Small intestine (tissue), 16 donors: ENCODE results near the gene ARMH4. TPM values are rescaled to one million over a fixed set of nuclear protein-coding genes. Genes with fewer than 3 reads are reported as not detected.

ENCODE experiments used
- DNase-seq, 2 donors: peaks; one replicate each; pipeline versions ENCODE4 v3.0.0 to v3.0.0-alpha.2; 2013
- FAIRE-seq: peaks from 2 replicates; lab custom pipeline; 2012; peaks lifted over from hg19 to GRCh38; lab: Jason Lieb, UNC
- H3K27ac ChIP-seq, 3 donors: one replicate each; pipeline ENCODE4 v1.5.1; 2013; ENCODE audit warnings: low read length in 2 of 3, mild to moderate bottlenecking in 2 of 3, control low read depth in 1 of 3, inconsistent platforms in 1 of 3, low read depth in 1 of 3, moderate library complexity in 1 of 3
- H3K27me3 ChIP-seq, 3 donors: one replicate each; pipeline ENCODE4 v1.6.1; 2013; ENCODE audit warnings: low read length in 3 of 3, inconsistent platforms in 1 of 3; ENCODE audit not compliant: control insufficient read depth in 3 of 3, insufficient read depth in 3 of 3
- H3K36me3 ChIP-seq, 3 donors: one replicate each; pipeline ENCODE4 v1.6.1; 2013; ENCODE audit warnings: low read length in 3 of 3, inconsistent platforms in 1 of 3, low read depth in 1 of 3, mild to moderate bottlenecking in 1 of 3, moderate library complexity in 1 of 3; ENCODE audit not compliant: control insufficient read depth in 3 of 3, insufficient read depth in 2 of 3
- H3K4me1 ChIP-seq, 3 donors: one replicate each; pipeline ENCODE4 v1.6.1; 2013; ENCODE audit warnings: low read length in 2 of 3, inconsistent platforms in 1 of 3, low read depth in 1 of 3, mild to moderate bottlenecking in 1 of 3, moderate library complexity in 1 of 3; ENCODE audit not compliant: control insufficient read depth in 3 of 3, insufficient read depth in 2 of 3
- H3K4me3 ChIP-seq, 3 donors: one replicate each; pipeline ENCODE4 v1.5.1; 2013; ENCODE audit warnings: low read length in 3 of 3, control low read depth in 1 of 3, inconsistent platforms in 1 of 3, low read depth in 1 of 3, mild to moderate bottlenecking in 1 of 3, moderate library complexity in 1 of 3
- H3K9me3 ChIP-seq, 2 donors: one replicate each; pipeline ENCODE4 v1.6.1; 2013; ENCODE audit warnings: low read depth in 1 of 2, low read length in 1 of 2; ENCODE audit not compliant: control insufficient read depth in 2 of 2, insufficient read depth in 1 of 2
- WGBS, 3 donors: extraction: QIAGEN DNeasy Blood & Tissue Kit; methylation state at CpG; one replicate each; pipeline ENCODE4 v1.1.7; 2013; 5-methylcytosine and 5-hydroxymethylcytosine counted together
- long read RNA-seq, 10 donors: transcript quantifications; one replicate each; lab custom pipeline, GENCODE V29; 2026
- polyA plus RNA-seq, 4 donors: library from polyadenylated mRNA; stranded (reverse) in 3 of 4; unstranded in 1 of 4; fragments of 200-250 nt in 3 of 4; fragments of 120-200 nt in 1 of 4; gene quantifications; one replicate each; pipeline versions ENCODE4 v1.2.1 to v1.2.3, GENCODE V29; 2013
- donor health status: healthy with polysubstance abuse.
- donor health status: control.
- donor health status: control.
- donor health status: Bipolar disorder and iron deficiency.
- donor health status: healthy.

Gene ARMH4
- polyA plus RNA-seq: 1 to 10 TPM in 1 of 4 donors, under 1 TPM in 1, not detected in 2; 0.81 to 1.9 TPM
- long read RNA-seq, donor 1: 0 reads
- long read RNA-seq, donor 2, partial matches to known transcripts: 34 of 43 reads
- long read RNA-seq, donor 2, other reads (novel, unspliced or antisense): 9 of 43 reads
- long read RNA-seq, donor 3, full-length matches to known transcripts: 1 of 1 reads
- long read RNA-seq, donor 3, partial matches to known transcripts: 0 of 1 reads
- long read RNA-seq, donor 3, other reads (novel, unspliced or antisense): 0 of 1 reads
- long read RNA-seq, donor 4: 0 reads
- long read RNA-seq, donor 5, partial matches to known transcripts: 77 of 100 reads
- long read RNA-seq, donor 5, other reads (novel, unspliced or antisense): 23 of 100 reads
- long read RNA-seq, donor 6, partial matches to known transcripts: 11 of 11 reads
- long read RNA-seq, donor 6, other reads (novel, unspliced or antisense): 0 of 11 reads
- long read RNA-seq, donor 7: 0 reads
- long read RNA-seq, donor 8: 0 reads
- long read RNA-seq, donor 9, partial matches to known transcripts: 22 of 39 reads
- long read RNA-seq, donor 9, other reads (novel, unspliced or antisense): 17 of 39 reads
- long read RNA-seq, donor 10: 0 reads

GRCh38 chr14:58152014-58152857 is at the start of gene ARMH4:
Gene ARMH4 (minus strand): TSS chr14:58152213. CDS start chr14:58139358, 12,855 bp downstream.
- H3K36me3 ChIP-seq: no peaks in the 10 kb centered on the region
- DNase-seq: peak; percentile 75 to 88
- peaks cover 5 to 19% (median 6%) of the 10 kb centered on the region in 3 donors for H3K27me3 ChIP-seq
- H3K4me3 ChIP-seq: peak within 1 kb of the TSS; percentile 52 to 78 (median 55)
- WGBS, 3 donors: 0 to 1% (median 0%) methylated on average over 53 to 70 of the region's 70 CpGs
- no peak for FAIRE-seq
- no peaks in the 10 kb centered on the region for H3K9me3 ChIP-seq
- peaks cover 0 to 5% (median 4%) of the 10 kb centered on the region in 3 donors for H3K4me1 ChIP-seq
- H3K27ac ChIP-seq: no peak within 1 kb of the TSS

- Histone ChIP-seq H3K27me3 (no peaks in the 10 kb centered on the region), H3K36me3 (peaks cover 0 to 19% (median 0%) of the 10 kb centered on the region in 3 donors), H3K27ac (peak overlapping the region in 2 of 3 donors; percentile 94 to 99), H3K4me1 (peaks cover 0 to 6% (median 3%) of the 10 kb centered on the region in 3 donors), H3K4me3 (peak overlapping the region; percentile 80 to 87 (median 86)), H3K9me3 (no peaks in the 10 kb centered on the region)
- WGBS, 3 donors: 0 to 1% (median 0%) methylated on average over 2 of the region's 2 CpGs
- FAIRE-seq (no peak), DNase-seq (peak in 1 of 2 donors; percentile 2)
These were observed 48.8 kb upstream of the ARMH4 start for GRCh38 chr14:58200846-58201245.

GRCh38 chr14:58200480-58200841 is 48.4 kb upstream of the ARMH4 start:
- H3K36me3 ChIP-seq: peaks cover 0 to 15% (median 0%) of the 10 kb centered on the region in 3 donors
- peak overlapping the region; percentile 80 to 87 (median 86) for H3K4me3 ChIP-seq
- H3K27ac ChIP-seq: peak overlapping the region; percentile 94 to 99 (median 95)
- H3K4me1 ChIP-seq: peaks cover 0 to 6% (median 3%) of the 10 kb centered on the region in 3 donors
- H3K27me3 ChIP-seq: no peaks in the 10 kb centered on the region
- DNase-seq (no peak), FAIRE-seq (no peak)
- H3K9me3 ChIP-seq: no peaks in the 10 kb centered on the region
- 0 to 1% (median 0%) methylated on average over 11 of the region's 11 CpGs for WGBS, 3 donors

GRCh38 chr14:58199726-58200479 is 47.9 kb upstream of the ARMH4 start, which contains the start of gene ACTR10:
Gene ACTR10 (plus strand): TSS chr14:58200149. CDS start chr14:58200218, 69 bp downstream.
- Histone ChIP-seq H3K27me3 (no peaks in the 10 kb centered on the region), H3K4me3 (peak within 1 kb of the TSS; percentile 80 to 87 (median 86)), H3K36me3 (peaks cover 0 to 12% (median 0%) of the 10 kb centered on the region in 3 donors), H3K9me3 (no peaks in the 10 kb centered on the region), H3K4me1 (peaks cover 0 to 6% (median 3%) of the 10 kb centered on the region in 3 donors), H3K27ac (peak within 1 kb of the TSS; percentile 94 to 99 (median 95))
- WGBS, 3 donors: 0% methylated on average over 55 to 78 of the region's 78 CpGs
- DNase-seq: peak; percentile 91 to 96
- FAIRE-seq: no peak

- H3K4me1 ChIP-seq: peaks cover 1 to 6% (median 3%) of the 10 kb centered on the region in 3 donors
- no peak for DNase-seq
- no peak overlapping the region for H3K27ac ChIP-seq
- no peaks in the 10 kb centered on the region for H3K27me3 ChIP-seq
- H3K36me3 ChIP-seq: peaks cover 0 to 3% (median 0%) of the 10 kb centered on the region in 3 donors
- FAIRE-seq: no peak
- no peaks in the 10 kb centered on the region for H3K9me3 ChIP-seq
- 80 to 93% (median 84%) methylated on average over 5 of the region's 5 CpGs for WGBS, 3 donors
- no peak overlapping the region for H3K4me3 ChIP-seq
These were observed 46.1 kb upstream of the ARMH4 start for GRCh38 chr14:58198086-58198485.

- WGBS, 3 donors: 83 to 94% (median 89%) methylated on average over 1 of the region's 1 CpG
- H3K27me3 ChIP-seq: no peaks in the 10 kb centered on the region
- H3K9me3 ChIP-seq: no peaks in the 10 kb centered on the region
- DNase-seq (no peak), FAIRE-seq (no peak)
- no peak overlapping the region for H3K27ac ChIP-seq
- H3K4me3 ChIP-seq: no peak overlapping the region
- H3K4me1 ChIP-seq: peaks cover 0 to 9% (median 5%) of the 10 kb centered on the region in 3 donors
- H3K36me3 ChIP-seq: no peaks in the 10 kb centered on the region
These were observed 44.2 kb upstream of the ARMH4 start for GRCh38 chr14:58196198-58196597.

DNA sequence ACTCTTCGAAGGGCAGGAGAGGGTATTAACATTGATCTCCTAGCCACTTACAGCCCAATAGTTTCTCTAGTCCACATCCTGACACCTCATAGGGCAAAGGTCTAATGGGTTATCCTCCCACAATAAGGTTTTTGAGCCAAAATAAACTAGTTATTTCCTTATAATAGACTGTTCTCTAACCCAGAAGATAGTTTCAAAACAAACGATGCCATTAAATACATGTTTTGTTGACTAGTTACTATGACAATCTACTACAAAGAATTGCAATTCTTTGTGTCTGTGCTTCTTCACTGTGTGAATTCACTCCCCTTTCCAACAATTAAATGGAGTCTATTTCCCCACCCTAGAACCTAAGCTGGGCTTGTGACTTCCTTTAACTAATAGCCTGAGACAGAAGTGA is 41.5 kb upstream of the ARMH4 start:
- Histone ChIP-seq H3K27me3 (no peaks in the 10 kb centered on the region), H3K9me3 (no peaks in the 10 kb centered on the region), H3K4me1 (peaks cover 0 to 5% (median 4%) of the 10 kb centered on the region in 3 donors), H3K4me3 (no peak overlapping the region), H3K36me3 (no peaks in the 10 kb centered on the region), H3K27ac (no peak overlapping the region)
- no peak for FAIRE-seq
- WGBS, 3 donors: 13 to 47% (median 18%) methylated on average over 2 of the region's 2 CpGs
- DNase-seq: peak in 1 of 2 donors; percentile 17
